ENCODE results near the gene BOD1L2. TPM values are rescaled to one million over a fixed set of nuclear protein-coding genes. Genes with fewer than 3 reads are reported as not detected.

Gene BOD1L2
- total and polyA plus RNA-seq, 4 donors = not detected

GRCh38 chr18:57195341-57195740 is 48.5 kb downstream of the BOD1L2 start:
- Histone ChIP-seq H3K4me1 (ENCODE audit: control insufficient read depth in 5 of 5, insufficient read depth in 5 of 5, low read length in 5 of 5) (no peaks in the 10 kb centered on the region), H3K36me3 (ENCODE audit: control insufficient read depth in 4 of 4, insufficient read depth in 4 of 4, low read length in 4 of 4) (no peaks in the 10 kb centered on the region), H3K9ac (ENCODE audit: insufficient read depth in 1 of 2, low read length in 2 of 2) (no peak overlapping the region), H3K9me3 (ENCODE audit: control insufficient read depth in 4 of 4, insufficient read depth in 3 of 4, low read length in 3 of 4) (peaks cover 0 to 5% (median 0%) of the 10 kb centered on the region in 4 donors), H3K4me3 (no peak overlapping the region), H3K27me3 (ENCODE audit: control insufficient read depth in 3 of 3, insufficient read depth in 3 of 3, low read length in 2 of 3) (no peaks in the 10 kb centered on the region), H3K27ac (ENCODE audit: low read depth in 1 of 2, low read length in 1 of 2) (no peak overlapping the region)
- ATAC-seq (ENCODE audit: insufficient read depth, low FRiP score) (no peak), DNase-seq (no peak)
- WGBS, 2 donors = 71 to 86% methylated on average over 1 of the region's 1 CpG
- TF ChIP-seq, protein P1, sequence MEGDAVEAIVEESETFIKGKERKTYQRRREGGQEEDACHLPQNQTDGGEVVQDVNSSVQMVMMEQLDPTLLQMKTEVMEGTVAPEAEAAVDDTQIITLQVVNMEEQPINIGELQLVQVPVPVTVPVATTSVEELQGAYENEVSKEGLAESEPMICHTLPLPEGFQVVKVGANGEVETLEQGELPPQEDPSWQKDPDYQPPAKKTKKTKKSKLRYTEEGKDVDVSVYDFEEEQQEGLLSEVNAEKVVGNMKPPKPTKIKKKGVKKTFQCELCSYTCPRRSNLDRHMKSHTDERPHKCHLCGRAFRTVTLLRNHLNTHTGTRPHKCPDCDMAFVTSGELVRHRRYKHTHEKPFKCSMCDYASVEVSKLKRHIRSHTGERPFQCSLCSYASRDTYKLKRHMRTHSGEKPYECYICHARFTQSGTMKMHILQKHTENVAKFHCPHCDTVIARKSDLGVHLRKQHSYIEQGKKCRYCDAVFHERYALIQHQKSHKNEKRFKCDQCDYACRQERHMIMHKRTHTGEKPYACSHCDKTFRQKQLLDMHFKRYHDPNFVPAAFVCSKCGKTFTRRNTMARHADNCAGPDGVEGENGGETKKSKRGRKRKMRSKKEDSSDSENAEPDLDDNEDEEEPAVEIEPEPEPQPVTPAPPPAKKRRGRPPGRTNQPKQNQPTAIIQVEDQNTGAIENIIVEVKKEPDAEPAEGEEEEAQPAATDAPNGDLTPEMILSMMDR (IDR thresholded peaks at IDR 0.05; ENCODE audit: control extremely low read depth, extremely low read depth) = no peak

- TF ChIP-seq, protein P1 (IDR thresholded peaks at IDR 0.05; ENCODE audit: control extremely low read depth, extremely low read depth) = no peak
- WGBS, 2 donors = 40 to 50% methylated on average over 1 of the region's 1 CpG
- Histone ChIP-seq H3K4me1 (ENCODE audit: control insufficient read depth in 5 of 5, insufficient read depth in 5 of 5, low read length in 5 of 5) (no peaks in the 10 kb centered on the region), H3K9ac (ENCODE audit: insufficient read depth in 1 of 2, low read length in 2 of 2) (no peak overlapping the region), H3K9me3 (ENCODE audit: control insufficient read depth in 4 of 4, insufficient read depth in 3 of 4, low read length in 3 of 4) (peaks cover 0 to 7% (median 0%) of the 10 kb centered on the region in 4 donors), H3K27me3 (ENCODE audit: control insufficient read depth in 3 of 3, insufficient read depth in 3 of 3, low read length in 2 of 3) (no peaks in the 10 kb centered on the region), H3K27ac (ENCODE audit: low read depth in 1 of 2, low read length in 1 of 2) (no peak overlapping the region), H3K4me3 (no peak overlapping the region), H3K36me3 (ENCODE audit: control insufficient read depth in 4 of 4, insufficient read depth in 4 of 4, low read length in 4 of 4) (no peaks in the 10 kb centered on the region)
- DNase-seq (no peak), ATAC-seq (ENCODE audit: insufficient read depth, low FRiP score) (no peak)
Observed at GRCh38 chr18:57197261-57197660, 50.4 kb downstream of the BOD1L2 start.

GRCh38 chr18:57198073-57198472 is 51.2 kb downstream of the BOD1L2 start:
- no peak for DNase-seq
- Histone ChIP-seq H3K9ac (ENCODE audit: insufficient read depth in 1 of 2, low read length in 2 of 2) (no peak overlapping the region), H3K27me3 (ENCODE audit: control insufficient read depth in 3 of 3, insufficient read depth in 3 of 3, low read length in 2 of 3) (no peaks in the 10 kb centered on the region), H3K9me3 (ENCODE audit: control insufficient read depth in 4 of 4, insufficient read depth in 3 of 4, low read length in 3 of 4) (peaks cover 0 to 5% (median 0%) of the 10 kb centered on the region in 4 donors), H3K4me3 (no peak overlapping the region), H3K27ac (ENCODE audit: low read depth in 1 of 2, low read length in 1 of 2) (no peak overlapping the region), H3K4me1 (ENCODE audit: control insufficient read depth in 5 of 5, insufficient read depth in 5 of 5, low read length in 5 of 5) (no peaks in the 10 kb centered on the region), H3K36me3 (ENCODE audit: control insufficient read depth in 4 of 4, insufficient read depth in 4 of 4, low read length in 4 of 4) (no peaks in the 10 kb centered on the region)
- no peak for ATAC-seq (ENCODE audit: insufficient read depth, low FRiP score)
- 64 to 76% methylated on average over 1 of the region's 1 CpG for WGBS, 2 donors
- TF ChIP-seq, protein P1 (IDR thresholded peaks at IDR 0.05; ENCODE audit: control extremely low read depth, extremely low read depth) = no peak

Other genes with a start within 250 kb of the BOD1L2 start
- gene ST8SIA3, start 205.5 kb downstream of the BOD1L2 start, total RNA-seq = under 1 TPM; 0.03 to 0.17 TPM
- gene ST8SIA3, start 205.5 kb downstream of the BOD1L2 start, polyA plus RNA-seq = under 1 TPM; under 0.01 to 0.01 TPM

Measured in lung (tissue), 12 donors.